ENCODE data around the gene TBC1D16.
"Not testable (repeated sequence)": the region's sequence is repeated elsewhere in the genome, so short reads cannot be mapped to it uniquely, and the experiment has no call there.

TBC1D16 gene

GRCh38 chr17:79995696-79996095, 40.0 kb downstream of the TBC1D16 start:
- Histone ChIP-seq H3K36me3 (ENCODE audit: control insufficient read depth, insufficient read depth, low read length) (no peaks in the 10 kb centered on the region), H3K4me3 (replicated peaks; ENCODE audit: low read depth, low read length) (no peak overlapping the region), H3K27me3 (replicated peaks; ENCODE audit: control insufficient read depth, insufficient read depth, low read length) (no peaks in the 10 kb centered on the region; the same call in none of the 2 replicates)
- TF ChIP-seq CTCF (IDR thresholded peaks at IDR 0.05; ENCODE audit: insufficient read depth, low read length, poor library complexity, severe bottlenecking): no peak
- no peak for DNase-seq (ENCODE audit: extremely low read depth, insufficient read length)

GRCh38 chr17:79994602-79995001, 41.1 kb downstream of the TBC1D16 start:
- Histone ChIP-seq H3K4me3 (replicated peaks; ENCODE audit: low read depth, low read length) (no peak overlapping the region), H3K27me3 (replicated peaks; ENCODE audit: control insufficient read depth, insufficient read depth, low read length) (no peaks in the 10 kb centered on the region; the same call in none of the 2 replicates), H3K36me3 (ENCODE audit: control insufficient read depth, insufficient read depth, low read length) (no peaks in the 10 kb centered on the region)
- DNase-seq (ENCODE audit: extremely low read depth, insufficient read length): no peak
- TF ChIP-seq CTCF (IDR thresholded peaks at IDR 0.05; ENCODE audit: insufficient read depth, low read length, poor library complexity, severe bottlenecking): no peak

- not testable (repeated sequence) for DNase-seq (ENCODE audit: extremely low read depth, insufficient read length); H3K4me3 ChIP-seq (replicated peaks; ENCODE audit: low read depth, low read length); H3K36me3 ChIP-seq (ENCODE audit: control insufficient read depth, insufficient read depth, low read length); H3K27me3 ChIP-seq (replicated peaks; ENCODE audit: control insufficient read depth, insufficient read depth, low read length)
Observed at GRCh38 chr17:79994228-79994569, 41.5 kb downstream of the TBC1D16 start.

GRCh38 chr17:79993390-79994227, 42.1 kb downstream of the TBC1D16 start:
- Histone ChIP-seq H3K27me3 (replicated peaks; ENCODE audit: control insufficient read depth, insufficient read depth, low read length) (no peaks in the 10 kb centered on the region; the same call in none of the 2 replicates), H3K4me3 (replicated peaks; ENCODE audit: low read depth, low read length) (no peak overlapping the region), H3K36me3 (ENCODE audit: control insufficient read depth, insufficient read depth, low read length) (no peaks in the 10 kb centered on the region)
- peak; percentile 64 for DNase-seq (ENCODE audit: extremely low read depth, insufficient read length)
- TF ChIP-seq CTCF (IDR thresholded peaks at IDR 0.05; ENCODE audit: insufficient read depth, low read length, poor library complexity, severe bottlenecking): no peak

GRCh38 chr17:79992649-79993389, 42.9 kb downstream of the TBC1D16 start:
- no peak for DNase-seq (ENCODE audit: extremely low read depth, insufficient read length)
- no peak for TF ChIP-seq CTCF (IDR thresholded peaks at IDR 0.05; ENCODE audit: insufficient read depth, low read length, poor library complexity, severe bottlenecking)
- no peaks in the 10 kb centered on the region; the same call in none of the 2 replicates for H3K27me3 ChIP-seq (replicated peaks; ENCODE audit: control insufficient read depth, insufficient read depth, low read length)
- H3K36me3 ChIP-seq (ENCODE audit: control insufficient read depth, insufficient read depth, low read length): no peaks in the 10 kb centered on the region
- H3K4me3 ChIP-seq (replicated peaks; ENCODE audit: low read depth, low read length): no peak overlapping the region
